Measurements from ENCODE around the gene TCF3. TPM values are rescaled to one million over a fixed set of nuclear protein-coding genes. Genes with fewer than 3 reads are reported as not detected.
A peak's percentile ranks its signal among the peaks of the same experiment; 100 is the strongest.
"Not testable (repeated sequence)": the region's sequence is repeated elsewhere in the genome, so short reads cannot be mapped to it uniquely, and the experiment has no call there.

Gene TCF3
- polyA plus RNA-seq: 10 to 100 TPM; 23.1 to 27.1 TPM

GRCh38 chr19:1652471-1653299 lies at the start of gene TCF3:
Gene TCF3, minus strand, starts transcription at chr19:1652615. Its CDS starts 2,367 bp downstream, at chr19:1650248.
- Histone ChIP-seq H3K27ac (ENCODE audit: low read depth in 2 of 2, low read length in 1 of 2) (peak within 1 kb of the TSS; percentile 96 to 98), H3K4me3 (ENCODE audit: low read depth in 1 of 2, low read length in 2 of 2) (peak within 1 kb of the TSS; percentile 66 to 78), H3K27me3 (ENCODE audit: control insufficient read depth in 1 of 2, insufficient read depth in 2 of 2, low read length in 2 of 2) (no peaks in the 10 kb centered on the region), H3K36me3 (ENCODE audit: control insufficient read depth in 2 of 2, insufficient read depth in 2 of 2, low read length in 1 of 2) (peaks cover 0 to 2% of the 10 kb centered on the region in 2 donors), H3K4me1 (ENCODE audit: control insufficient read depth in 2 of 2, insufficient read depth in 2 of 2, low read length in 1 of 2) (peaks cover 0 to 5% of the 10 kb centered on the region in 2 donors), H3K9me3 (ENCODE audit: control insufficient read depth in 2 of 2, insufficient read depth in 1 of 2, low read depth in 1 of 2, low read length in 1 of 2) (no peaks in the 10 kb centered on the region)
- WGBS, 2 donors: 0% methylated on average over 77 to 107 of the region's 107 CpGs

- WGBS, 2 donors: 16 to 25% methylated on average over 23 to 26 of the region's 26 CpGs
Observed at GRCh38 chr19:1700733-1701663, 48.6 kb upstream of the TCF3 start.

GRCh38 chr19:1699998-1700732 lies 47.8 kb upstream of the TCF3 start:
- H3K4me1 ChIP-seq (ENCODE audit: control insufficient read depth in 2 of 2, insufficient read depth in 2 of 2, low read length in 1 of 2): no peaks in the 10 kb centered on the region
- peaks cover 0 to 10% of the 10 kb centered on the region in 2 donors for H3K27me3 ChIP-seq (ENCODE audit: control insufficient read depth in 1 of 2, insufficient read depth in 2 of 2, low read length in 2 of 2)
- no peak overlapping the region for H3K27ac ChIP-seq (ENCODE audit: low read depth in 2 of 2, low read length in 1 of 2)
- H3K36me3 ChIP-seq (ENCODE audit: control insufficient read depth in 2 of 2, insufficient read depth in 2 of 2, low read length in 1 of 2): no peaks in the 10 kb centered on the region
- peaks cover 0 to 3% of the 10 kb centered on the region in 2 donors for H3K9me3 ChIP-seq (ENCODE audit: control insufficient read depth in 2 of 2, insufficient read depth in 1 of 2, low read depth in 1 of 2, low read length in 1 of 2)
- WGBS, 2 donors: 47 to 49% methylated on average over 28 to 31 of the region's 31 CpGs
- no peak overlapping the region for H3K4me3 ChIP-seq (ENCODE audit: low read depth in 1 of 2, low read length in 2 of 2)

More at GRCh38 chr19:1700733-1701663, 48.6 kb upstream of the TCF3 start:
- Histone ChIP-seq H3K4me1 (ENCODE audit: control insufficient read depth in 2 of 2, insufficient read depth in 2 of 2, low read length in 1 of 2) (no peaks in the 10 kb centered on the region), H3K27me3 (ENCODE audit: control insufficient read depth in 1 of 2, insufficient read depth in 2 of 2, low read length in 2 of 2) (peaks cover 0 to 10% of the 10 kb centered on the region in 2 donors), H3K9me3 (ENCODE audit: control insufficient read depth in 2 of 2, insufficient read depth in 1 of 2, low read depth in 1 of 2, low read length in 1 of 2) (peaks cover 0 to 2% of the 10 kb centered on the region in 2 donors), H3K4me3 (ENCODE audit: low read depth in 1 of 2, low read length in 2 of 2) (no peak overlapping the region), H3K27ac (ENCODE audit: low read depth in 2 of 2, low read length in 1 of 2) (no peak overlapping the region), H3K36me3 (ENCODE audit: control insufficient read depth in 2 of 2, insufficient read depth in 2 of 2, low read length in 1 of 2) (no peaks in the 10 kb centered on the region)

- WGBS, 2 donors: 80 to 83% methylated on average over 17 to 19 of the region's 19 CpGs
- H3K9me3 ChIP-seq (ENCODE audit: control insufficient read depth in 2 of 2, insufficient read depth in 1 of 2, low read depth in 1 of 2, low read length in 1 of 2): peaks cover 0 to 4% of the 10 kb centered on the region in 2 donors
- no peak overlapping the region for H3K4me3 ChIP-seq (ENCODE audit: low read depth in 1 of 2, low read length in 2 of 2)
- no peaks in the 10 kb centered on the region for H3K4me1 ChIP-seq (ENCODE audit: control insufficient read depth in 2 of 2, insufficient read depth in 2 of 2, low read length in 1 of 2)
- H3K36me3 ChIP-seq (ENCODE audit: control insufficient read depth in 2 of 2, insufficient read depth in 2 of 2, low read length in 1 of 2): no peaks in the 10 kb centered on the region
- H3K27me3 ChIP-seq (ENCODE audit: control insufficient read depth in 1 of 2, insufficient read depth in 2 of 2, low read length in 2 of 2): peaks cover 0 to 10% of the 10 kb centered on the region in 2 donors
- H3K27ac ChIP-seq (ENCODE audit: low read depth in 2 of 2, low read length in 1 of 2): no peak overlapping the region
Observed at GRCh38 chr19:1699386-1699785, 47.0 kb upstream of the TCF3 start.

GRCh38 chr19:1698636-1699035 lies 46.2 kb upstream of the TCF3 start:
- Histone ChIP-seq H3K9me3 (ENCODE audit: control insufficient read depth in 2 of 2, insufficient read depth in 1 of 2, low read depth in 1 of 2, low read length in 1 of 2) (peaks cover 0 to 4% of the 10 kb centered on the region in 2 donors), H3K36me3 (ENCODE audit: control insufficient read depth in 2 of 2, insufficient read depth in 2 of 2, low read length in 1 of 2) (no peaks in the 10 kb centered on the region), H3K4me3 (ENCODE audit: low read depth in 1 of 2, low read length in 2 of 2) (no peak overlapping the region), H3K4me1 (ENCODE audit: control insufficient read depth in 2 of 2, insufficient read depth in 2 of 2, low read length in 1 of 2) (no peaks in the 10 kb centered on the region), H3K27me3 (ENCODE audit: control insufficient read depth in 1 of 2, insufficient read depth in 2 of 2, low read length in 2 of 2) (peaks cover 0 to 10% of the 10 kb centered on the region in 2 donors), H3K27ac (ENCODE audit: low read depth in 2 of 2, low read length in 1 of 2) (no peak overlapping the region)
- WGBS, 2 donors: 87 to 88% methylated on average over 26 of the region's 26 CpGs

- not testable (repeated sequence) for H3K4me3 ChIP-seq (ENCODE audit: low read depth in 1 of 2, low read length in 2 of 2); H3K9me3 ChIP-seq (ENCODE audit: control insufficient read depth in 2 of 2, insufficient read depth in 1 of 2, low read depth in 1 of 2, low read length in 1 of 2); H3K27ac ChIP-seq (ENCODE audit: low read depth in 2 of 2, low read length in 1 of 2); H3K36me3 ChIP-seq (ENCODE audit: control insufficient read depth in 2 of 2, insufficient read depth in 2 of 2, low read length in 1 of 2); H3K4me1 ChIP-seq (ENCODE audit: control insufficient read depth in 2 of 2, insufficient read depth in 2 of 2, low read length in 1 of 2)
- H3K27me3 ChIP-seq (ENCODE audit: control insufficient read depth in 1 of 2, insufficient read depth in 2 of 2, low read length in 2 of 2): peaks cover 0 to 13% of the 10 kb centered on the region in 2 donors
- WGBS, 2 donors: 86 to 90% methylated on average over 12 of the region's 12 CpGs
Observed at GRCh38 chr19:1695481-1695880, 43.1 kb upstream of the TCF3 start.

GRCh38 chr19:1691589-1692290 lies 39.3 kb upstream of the TCF3 start:
- 52 to 53% methylated on average over 18 of the region's 18 CpGs for WGBS, 2 donors
- H3K27ac ChIP-seq (ENCODE audit: low read depth in 2 of 2, low read length in 1 of 2): no peak overlapping the region

GRCh38 chr19:1690699-1691307 lies 38.4 kb upstream of the TCF3 start:
- no peak overlapping the region for H3K4me3 ChIP-seq (ENCODE audit: low read depth in 1 of 2, low read length in 2 of 2)
- peaks cover 0 to 12% of the 10 kb centered on the region in 2 donors for H3K27me3 ChIP-seq (ENCODE audit: control insufficient read depth in 1 of 2, insufficient read depth in 2 of 2, low read length in 2 of 2)
- H3K27ac ChIP-seq (ENCODE audit: low read depth in 2 of 2, low read length in 1 of 2): no peak overlapping the region
- peaks cover 0 to 4% of the 10 kb centered on the region in 2 donors for H3K9me3 ChIP-seq (ENCODE audit: control insufficient read depth in 2 of 2, insufficient read depth in 1 of 2, low read depth in 1 of 2, low read length in 1 of 2)
- 12 to 14% methylated on average over 28 to 29 of the region's 29 CpGs for WGBS, 2 donors
- no peaks in the 10 kb centered on the region for H3K36me3 ChIP-seq (ENCODE audit: control insufficient read depth in 2 of 2, insufficient read depth in 2 of 2, low read length in 1 of 2)
- H3K4me1 ChIP-seq (ENCODE audit: control insufficient read depth in 2 of 2, insufficient read depth in 2 of 2, low read length in 1 of 2): peaks cover 2 to 7% of the 10 kb centered on the region in 2 donors

More at GRCh38 chr19:1691589-1692290, 39.3 kb upstream of the TCF3 start:
- no peaks in the 10 kb centered on the region for H3K36me3 ChIP-seq (ENCODE audit: control insufficient read depth in 2 of 2, insufficient read depth in 2 of 2, low read length in 1 of 2)
- H3K9me3 ChIP-seq (ENCODE audit: control insufficient read depth in 2 of 2, insufficient read depth in 1 of 2, low read depth in 1 of 2, low read length in 1 of 2): peaks cover 0 to 4% of the 10 kb centered on the region in 2 donors
- H3K4me1 ChIP-seq (ENCODE audit: control insufficient read depth in 2 of 2, insufficient read depth in 2 of 2, low read length in 1 of 2): peaks cover 2 to 7% of the 10 kb centered on the region in 2 donors
- peaks cover 0 to 12% of the 10 kb centered on the region in 2 donors for H3K27me3 ChIP-seq (ENCODE audit: control insufficient read depth in 1 of 2, insufficient read depth in 2 of 2, low read length in 2 of 2)
- no peak overlapping the region for H3K4me3 ChIP-seq (ENCODE audit: low read depth in 1 of 2, low read length in 2 of 2)

All from esophagus (tissue), 2 donors.